Measurements from ENCODE around the gene PHAF1.

PHAF1 gene

GRCh38 chr16:67169642-67170167, 60.0 kb downstream of the PHAF1 start:
- DNase-seq (ENCODE audit: low read depth, low spot score): no peak

GRCh38 chr16:67170168-67170948, 60.6 kb downstream of the PHAF1 start, which contains the start of gene NOL3:
Gene NOL3 (plus strand): TSS chr16:67170538.
- DNase-seq (ENCODE audit: low read depth, low spot score): no peak

More at GRCh38 chr16:67169642-67170167, 60.0 kb downstream of the PHAF1 start:
- ChIA-PET CTCF (interaction anchor here (0.7 to 10.1 kb wide), 8 partner anchors 10 to 411 kb away, joined by 3 to 110 read pairs (median 8); partner anchors contain the start of genes B3GNT9, FBXL8, MATCAP1 and TRADD), POLR2A (interaction anchor here (0.7 to 2.2 kb wide), 4 partner anchors 9 to 45 kb away, joined by 3 to 5 read pairs (median 4); no protein-coding TSS in a partner anchor)
- TF ChIP-seq, protein P1, sequence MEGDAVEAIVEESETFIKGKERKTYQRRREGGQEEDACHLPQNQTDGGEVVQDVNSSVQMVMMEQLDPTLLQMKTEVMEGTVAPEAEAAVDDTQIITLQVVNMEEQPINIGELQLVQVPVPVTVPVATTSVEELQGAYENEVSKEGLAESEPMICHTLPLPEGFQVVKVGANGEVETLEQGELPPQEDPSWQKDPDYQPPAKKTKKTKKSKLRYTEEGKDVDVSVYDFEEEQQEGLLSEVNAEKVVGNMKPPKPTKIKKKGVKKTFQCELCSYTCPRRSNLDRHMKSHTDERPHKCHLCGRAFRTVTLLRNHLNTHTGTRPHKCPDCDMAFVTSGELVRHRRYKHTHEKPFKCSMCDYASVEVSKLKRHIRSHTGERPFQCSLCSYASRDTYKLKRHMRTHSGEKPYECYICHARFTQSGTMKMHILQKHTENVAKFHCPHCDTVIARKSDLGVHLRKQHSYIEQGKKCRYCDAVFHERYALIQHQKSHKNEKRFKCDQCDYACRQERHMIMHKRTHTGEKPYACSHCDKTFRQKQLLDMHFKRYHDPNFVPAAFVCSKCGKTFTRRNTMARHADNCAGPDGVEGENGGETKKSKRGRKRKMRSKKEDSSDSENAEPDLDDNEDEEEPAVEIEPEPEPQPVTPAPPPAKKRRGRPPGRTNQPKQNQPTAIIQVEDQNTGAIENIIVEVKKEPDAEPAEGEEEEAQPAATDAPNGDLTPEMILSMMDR (IDR thresholded peaks at IDR 0.05; ENCODE audit: insufficient read depth, low read length, missing control alignments): peak; percentile 64
- peak overlapping the region; percentile 56 for H3K4me3 ChIP-seq (ENCODE audit: low read depth, low read length)

GRCh38 chr16:67170949-67171649, 61.4 kb downstream of the PHAF1 start:
- ChIA-PET CTCF (interaction anchor here (0.6 to 10.1 kb wide), 6 partner anchors 11 to 194 kb away, joined by 3 to 110 read pairs (median 18); partner anchors contain the start of genes B3GNT9, FBXL8, MATCAP1 and TRADD), POLR2A (interaction anchor here (0.8 to 2.2 kb wide), 4 partner anchors 21 to 172 kb away, joined by 3 to 4 read pairs (median 4); partner anchors contain the start of gene B3GNT9)
- TF ChIP-seq, protein P1 (IDR thresholded peaks at IDR 0.05; ENCODE audit: insufficient read depth, low read length, missing control alignments): no peak
- DNase-seq (ENCODE audit: low read depth, low spot score): no peak
- H3K4me3 ChIP-seq (ENCODE audit: low read depth, low read length): peak overlapping the region; percentile 56

More at GRCh38 chr16:67170168-67170948, 60.6 kb downstream of the PHAF1 start, which contains the start of gene NOL3:
- H3K4me3 ChIP-seq (ENCODE audit: low read depth, low read length): peak within 1 kb of the TSS; percentile 56
- TF ChIP-seq, protein P1 (IDR thresholded peaks at IDR 0.05; ENCODE audit: insufficient read depth, low read length, missing control alignments): peak; percentile 48
- ChIA-PET CTCF (interaction anchor here (0.6 to 10.1 kb wide), 10 partner anchors 10 to 411 kb away, joined by 3 to 110 read pairs (median 5); partner anchors contain the start of genes B3GNT9, FBXL8, MATCAP1 and TRADD), POLR2A (interaction anchor here (0.7 to 2.2 kb wide), 7 partner anchors 10 to 172 kb away, joined by 3 to 5 read pairs (median 4); partner anchors contain the start of gene B3GNT9)

DNA sequence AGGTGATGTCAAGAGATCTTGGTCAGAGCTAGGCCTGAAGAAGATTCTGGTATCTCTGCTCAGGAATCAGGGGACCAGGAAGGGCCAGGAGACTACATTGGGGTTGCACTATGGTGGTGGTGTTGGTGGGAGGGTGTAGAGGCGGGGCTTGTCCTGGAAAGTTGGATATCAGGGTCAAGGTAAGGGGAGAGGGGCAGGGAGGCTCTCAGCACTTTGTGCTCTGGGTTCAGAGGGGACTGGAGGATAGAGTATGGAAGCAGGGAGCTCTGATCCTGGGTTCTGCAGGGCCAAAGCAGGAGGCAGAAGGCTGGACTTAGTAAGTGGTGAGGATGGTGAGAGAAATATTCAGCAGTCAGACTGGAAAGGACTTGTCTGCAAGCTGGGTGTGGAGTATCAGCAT, 63.6 kb downstream of the PHAF1 start:
- POLR2A ChIA-PET: interaction anchor here (0.6 to 1.1 kb wide), 3 partner anchors 18 to 160 kb away, joined by 3 to 4 read pairs (median 3); partner anchors contain the start of gene B3GNT9
- H3K4me3 ChIP-seq (ENCODE audit: low read depth, low read length): peak overlapping the region; percentile 56
- CTCF ChIA-PET: interaction anchor here (0.9 to 10.1 kb wide), 7 partner anchors 11 to 219 kb away, joined by 3 to 110 read pairs (median 5); partner anchors contain the start of gene MATCAP1
- DNase-seq (ENCODE audit: low read depth, low spot score): no peak
- TF ChIP-seq, protein P1 (IDR thresholded peaks at IDR 0.05; ENCODE audit: insufficient read depth, low read length, missing control alignments): no peak

- POLR2A ChIA-PET: interaction anchor here (0.6 to 1.3 kb wide), 4 partner anchors 13 to 160 kb away, joined by 3 to 8 read pairs (median 4); partner anchors contain the start of gene B3GNT9
- peak overlapping the region; percentile 56 for H3K4me3 ChIP-seq (ENCODE audit: low read depth, low read length)
- TF ChIP-seq, protein P1 (IDR thresholded peaks at IDR 0.05; ENCODE audit: insufficient read depth, low read length, missing control alignments): peak; percentile 58
- CTCF ChIA-PET: interaction anchor here (0.9 to 10.1 kb wide), 11 partner anchors 11 to 220 kb away, joined by 3 to 110 read pairs (median 6); partner anchors contain the start of genes FBXL8, MATCAP1 and TRADD
- DNase-seq (ENCODE audit: low read depth, low spot score): no peak
Observed at GRCh38 chr16:67173808-67174705, 64.3 kb downstream of the PHAF1 start.
